Stomach (tissue), 4 donors: Measurements from ENCODE around the gene MYO18B.

Experiments used
- CTCF ChIP-seq, 7 experiments: fragments of 450-650 bp in 4 of 7; fragments of 200-600 bp in 3 of 7; sonication (generic) in 3 of 7; IDR thresholded peaks; one replicate each; pipeline ENCODE4 v1.5.1; 2016 to 2019; ENCODE audit warnings: antibody characterized with exemption in 7 of 7, control low read depth in 2 of 7, mild to moderate bottlenecking in 1 of 7
- EP300 ChIP-seq: sonication (generic); formaldehyde crosslinking; IDR thresholded peaks from one replicate; pipeline ENCODE4 v1.6.1; 2017; ENCODE audit warnings: antibody characterized with exemption
- POLR2A ChIP-seq, 4 donors: fragments of 450-650 bp; IDR thresholded peaks; one replicate each; pipeline ENCODE4 v1.6.1; 2016; ENCODE audit warnings: antibody characterized with exemption in 4 of 4, control low read depth in 2 of 4, mild to moderate bottlenecking in 1 of 4, moderate library complexity in 1 of 4
- POLR2AphosphoS5 ChIP-seq, 3 donors: sonication (generic); formaldehyde crosslinking; IDR thresholded peaks; one replicate each; pipeline ENCODE4 v1.6.1; 2016; ENCODE audit warnings: antibody characterized with exemption in 3 of 3

DNA sequence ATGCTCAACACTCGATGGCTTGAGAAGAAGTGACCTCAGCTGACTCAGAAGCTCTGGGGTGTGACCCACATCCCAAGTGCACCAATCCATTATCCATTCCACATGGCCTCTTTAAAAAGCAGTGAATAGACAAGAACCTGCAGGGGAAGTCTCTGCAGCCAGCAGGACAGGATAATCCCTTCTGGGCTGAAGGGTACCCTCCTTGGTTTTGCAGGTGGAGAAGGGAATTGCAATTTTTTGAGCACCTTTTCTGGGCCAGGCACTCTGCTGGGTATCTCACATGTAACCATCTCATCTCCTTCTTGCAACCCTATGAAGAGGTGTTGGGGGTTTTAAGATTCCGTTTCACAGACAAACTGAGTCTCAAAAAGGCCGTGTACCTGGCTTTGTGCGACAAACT is 76.6 kb downstream of the MYO18B start:
- TF ChIP-seq CTCF (IDR thresholded peaks at IDR 0.05) (no peak), POLR2A (IDR thresholded peaks at IDR 0.05) (no peak), EP300 (no peak), POLR2AphosphoS5 (IDR thresholded peaks at IDR 0.05) (no peak)
